Right lobe of liver (tissue), 6 donors: ENCODE measurements around the gene VDR. TPM values are rescaled to one million over a fixed set of nuclear protein-coding genes. Genes with fewer than 3 reads are reported as not detected.

Source experiments
- ATAC-seq, 4 donors: fragments of 200-7000 bp; cut with Tn5 transposase; one replicate each; pipeline ENCODE4 v1.9.1; 2020; ENCODE audit warnings: mild to moderate bottlenecking in 4 of 4, moderate library complexity in 4 of 4
- DNase-seq, 3 donors: peaks; one replicate each; pipeline ENCODE4 v3.0.0-alpha.2; 2020
- H3K27ac ChIP-seq, 3 donors: fragments of 200-600 bp; one replicate each; pipeline ENCODE4 v1.8.0; 2022
- H3K27me3 ChIP-seq, 2 donors: fragments of 200-600 bp; one replicate each; pipeline ENCODE4 v1.8.0; 2022
- H3K36me3 ChIP-seq, 4 donors: fragments of 200-600 bp; sonication (generic) in 1 of 4; one replicate each; pipeline versions ENCODE4 v1.5.1 to v1.8.0; 2017 to 2022; ENCODE audit warnings: control low read depth in 1 of 4
- H3K4me1 ChIP-seq, 4 donors: fragments of 200-600 bp; sonication (generic) in 1 of 4; one replicate each; pipeline versions ENCODE4 v1.5.1 to v1.8.0; 2017 to 2022; ENCODE audit warnings: control low read depth in 1 of 4
- H3K4me3 ChIP-seq, 3 donors: fragments of 200-600 bp; one replicate each; pipeline ENCODE4 v1.8.0; 2022
- H3K9me3 ChIP-seq, 4 donors: fragments of 200-600 bp; sonication (generic) in 1 of 4; one replicate each; pipeline versions ENCODE4 v1.5.1 to v1.8.0; 2017 to 2022; ENCODE audit warnings: control low read depth in 1 of 4
- CTCF ChIP-seq, 4 donors: fragments of 200-600 bp in 3 of 4; fragments of 450-650 bp in 1 of 4; IDR thresholded peaks; one replicate each; pipeline versions ENCODE4 v1.5.1 to v1.8.0; 2016 to 2022; ENCODE audit warnings: antibody characterized with exemption in 4 of 4, mild to moderate bottlenecking in 2 of 4
- POLR2A ChIP-seq: fragments of 450-650 bp; IDR thresholded peaks from one replicate; pipeline ENCODE4 v1.6.1; 2017; ENCODE audit warnings: antibody characterized with exemption, mild to moderate bottlenecking
- WGBS: methylation state at CpG from one replicate; pipeline ENCODE4 v1.1.6; 2018; ENCODE audit warnings: low coverage, low lambda C conversion rate; ENCODE audit not compliant: insufficient coverage; ENCODE audit errors: missing lambda C conversion rate; 5-methylcytosine and 5-hydroxymethylcytosine counted together
- intact Hi-C, 2 donors: fragments of 100-400 bp; cut with DNase I; formaldehyde crosslinking; loops; one replicate each; pipeline versions ENCODE4 v1.11.2 to v1.14.1; 2022
- total RNA-seq, 6 experiments: library from RNA; depleted of rRNA in 2 of 6; stranded (reverse); fragments of >200 nt in 2 of 6; fragmentation: NEBNext Ultra II Directional in 3 of 6; extraction: Animal tissue kit (Norgen Biotek cat#: 25700) in 3 of 6; gene quantifications; one replicate each; pipeline versions ENCODE4 v1.1.0 to v1.2.4, GENCODE V29; 2016 to 2023
- donor health status: DM: no; HTN: yes; CAD: no.
- donor health status: DM: no; HTN: no; CAD: no.
- donor health status: DM: no; HTN: no; CAD: no.
- donor health status: DM: no; HTN: yes; CAD: no.
- donor health status: DM: no; HTN: yes; CAD: no.

VDR gene
- total RNA-seq, 6 experiments from 2014 or later = 0.18 to 1.2 (median 0.39) TPM

DNA sequence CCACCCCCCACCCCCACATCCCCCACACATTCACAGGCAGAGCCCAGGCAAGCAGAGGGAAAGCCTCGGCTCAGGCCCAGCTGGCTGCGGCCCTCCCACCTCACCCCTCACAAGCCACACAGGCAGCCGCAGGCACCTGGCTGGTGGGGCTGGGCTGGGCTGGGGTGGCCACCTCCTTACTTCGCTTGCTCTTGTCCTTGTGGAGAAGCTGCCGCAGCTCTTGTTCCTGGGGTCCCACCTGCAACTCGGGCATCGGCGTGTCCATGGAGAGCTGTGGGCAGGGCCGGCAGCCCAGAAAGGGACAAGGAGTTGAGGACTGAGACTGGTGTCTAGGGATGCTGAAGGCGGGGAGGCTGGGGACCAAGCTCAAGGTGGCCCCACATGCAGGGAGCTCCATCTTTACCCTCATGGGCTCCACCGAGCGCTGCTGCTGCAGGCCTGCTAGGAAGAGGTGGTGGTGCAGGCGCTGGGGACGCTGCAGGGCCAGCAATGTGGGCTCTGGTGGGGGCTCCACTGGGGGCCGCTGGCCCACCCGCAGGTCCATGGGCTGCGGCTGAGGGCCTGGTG, 106.3 kb downstream of the VDR start:
- TF ChIP-seq POLR2A (no peak), CTCF (IDR thresholded peaks at IDR 0.05) (no peak)
- DNase-seq (peak in 1 of 3 donors; percentile 17), ATAC-seq (no peak)
- peaks cover 0 to 6% (median 0%) of the 10 kb centered on the region in 4 donors for H3K4me1 ChIP-seq
- H3K36me3 ChIP-seq = peaks cover 0 to 6% (median 0%) of the 10 kb centered on the region in 4 donors
- H3K27ac ChIP-seq = no peak overlapping the region
- intact Hi-C loops = loop anchor here (5.0 kb wide), 2 partner anchors 39 to 159 kb away; no protein-coding TSS in a partner anchor
- no peak overlapping the region for H3K4me3 ChIP-seq
- H3K9me3 ChIP-seq = no peaks in the 10 kb centered on the region
- no peaks in the 10 kb centered on the region for H3K27me3 ChIP-seq
- 80% methylated on average over 1 of the region's 17 CpGs for WGBS

- 52% methylated on average over 4 of the region's 10 CpGs for WGBS
- intact Hi-C loops = loop anchor here (5.0 kb wide), 2 partner anchors 40 to 160 kb away; no protein-coding TSS in a partner anchor
These were observed 107.4 kb downstream of the VDR start for GRCh38 chr12:47797441-47797840.

DNA sequence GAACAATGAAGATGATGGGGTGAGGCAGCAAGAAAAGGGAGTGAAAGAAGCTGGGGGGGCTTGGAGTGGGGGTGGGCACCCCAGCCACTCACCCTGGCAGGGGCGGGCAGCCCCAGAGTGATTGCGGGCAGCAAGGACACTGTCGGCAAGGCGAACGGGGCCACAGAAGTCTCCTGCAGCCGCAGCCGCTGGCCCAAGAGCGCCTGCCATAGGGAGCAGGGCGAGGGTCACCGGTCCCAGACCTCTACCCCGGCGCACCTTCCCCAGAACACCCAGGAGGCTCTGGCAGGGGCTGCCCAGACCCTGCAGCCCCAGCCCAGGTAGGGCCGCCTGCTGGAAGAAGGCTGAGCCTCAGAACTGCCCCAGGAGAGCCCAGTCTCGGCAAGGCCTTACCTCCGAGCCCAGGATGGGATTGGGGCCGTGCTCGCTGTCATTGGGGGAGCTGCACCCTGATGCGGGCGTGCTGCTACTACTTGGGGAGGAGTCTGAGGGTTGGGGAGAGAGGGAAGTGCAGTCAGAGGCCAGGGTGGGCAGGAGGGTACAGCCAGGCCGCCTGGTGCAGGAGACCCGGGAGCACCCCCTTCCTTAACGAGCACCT, 108.9 kb downstream of the VDR start:
- TF ChIP-seq POLR2A (no peak), CTCF (IDR thresholded peaks at IDR 0.05) (no peak)
- Histone ChIP-seq H3K27ac (no peak overlapping the region), H3K4me3 (no peak overlapping the region), H3K36me3 (peaks cover 0 to 6% (median 3%) of the 10 kb centered on the region in 4 donors), H3K9me3 (no peaks in the 10 kb centered on the region), H3K4me1 (no peaks in the 10 kb centered on the region), H3K27me3 (no peaks in the 10 kb centered on the region)
- 89% methylated on average over 6 of the region's 22 CpGs for WGBS
- intact Hi-C loops = loop anchor here (5.0 kb wide), 2 partner anchors 41 to 161 kb away; no protein-coding TSS in a partner anchor
- DNase-seq (no peak), ATAC-seq (no peak)

More at GRCh38 chr12:47797441-47797840, 107.4 kb downstream of the VDR start:
- Histone ChIP-seq H3K27me3 (no peaks in the 10 kb centered on the region), H3K4me1 (peaks cover 0 to 6% (median 0%) of the 10 kb centered on the region in 4 donors), H3K27ac (no peak overlapping the region), H3K4me3 (no peak overlapping the region), H3K9me3 (no peaks in the 10 kb centered on the region), H3K36me3 (peaks cover 0 to 6% (median 1%) of the 10 kb centered on the region in 4 donors)
- TF ChIP-seq CTCF (IDR thresholded peaks at IDR 0.05) (peak; percentile 50 to 59 (median 52)), POLR2A (no peak)
- DNase-seq (peak in 2 of 3 donors; percentile 63 to 64), ATAC-seq (peak; percentile 77 to 80 (median 78))

GRCh38 chr12:47795121-47795813, 109.5 kb downstream of the VDR start:
- no peak for TF ChIP-seq CTCF (IDR thresholded peaks at IDR 0.05)
- TF ChIP-seq POLR2A = no peak
- Histone ChIP-seq H3K27me3 (no peaks in the 10 kb centered on the region), H3K9me3 (no peaks in the 10 kb centered on the region), H3K4me3 (no peak overlapping the region), H3K4me1 (no peaks in the 10 kb centered on the region), H3K36me3 (peaks cover 0 to 6% (median 3%) of the 10 kb centered on the region in 4 donors), H3K27ac (no peak overlapping the region)
- intact Hi-C loops = loop anchor here (5.0 kb wide), 2 partner anchors 42 to 162 kb away; no protein-coding TSS in a partner anchor
- ATAC-seq = no peak
- 87% methylated on average over 5 of the region's 21 CpGs for WGBS
- DNase-seq = no peak
